GM18868 (cell line): ENCODE results near the gene POP5.
"Not testable (repeated sequence)": the region's sequence is repeated elsewhere in the genome, so short reads cannot be mapped to it uniquely, and the experiment has no call there.

ENCODE experiments used
- ATAC-seq: cut with Tn5 transposase; IDR thresholded peaks from one replicate; pipeline ENCODE4 v1.9.1; 2021; ENCODE audit warnings: mild to moderate bottlenecking, moderate library complexity; ENCODE audit not compliant: unreplicated experiment

POP5 gene

GRCh38 chr12:120538281-120539156, 42.7 kb downstream of the POP5 start:
- ATAC-seq: no peak

- ATAC-seq: no peak
These were observed 43.4 kb downstream of the POP5 start for GRCh38 chr12:120537856-120538220.

- no peak for ATAC-seq
These were observed 45.0 kb downstream of the POP5 start for GRCh38 chr12:120536064-120536791.

GRCh38 chr12:120534703-120535655, 46.2 kb downstream of the POP5 start:
- ATAC-seq: peak; percentile 47

GRCh38 chr12:120534203-120534702, 46.9 kb downstream of the POP5 start, which contains the start of gene RNF10:
Gene RNF10, plus strand, starts transcription at chr12:120534356. Its CDS starts 456 bp downstream, at chr12:120534812.
- ATAC-seq: peak; percentile 58

- no peak for ATAC-seq
These were observed 48.4 kb downstream of the POP5 start for GRCh38 chr12:120532701-120533238.

GRCh38 chr12:120530418-120530761, 50.8 kb downstream of the POP5 start:
- not testable (repeated sequence) for ATAC-seq

- ATAC-seq: no peak
These were observed 51.4 kb downstream of the POP5 start for GRCh38 chr12:120529641-120530417.

GRCh38 chr12:120528861-120529525, 52.2 kb downstream of the POP5 start, which contains the start of gene COQ5:
Gene COQ5, minus strand, starts transcription at chr12:120529158. Its CDS starts 17 bp downstream, at chr12:120529141.
- peak; percentile 88 for ATAC-seq
